ENCODE data around the gene MARCHF2.

- TF ChIP-seq CTCF (IDR thresholded peaks at IDR 0.05; ENCODE audit: insufficient read depth, low read length, poor library complexity, severe bottlenecking), result no peak
- no peak for TF ChIP-seq EZH2phosphoT487 (conservative IDR thresholded peaks at IDR 0.05; ENCODE audit: low read length)
Measured at GRCh38 chr19:8453616-8454015, 40.5 kb downstream of the MARCHF2 start.
